ENCODE measurements around the gene EAF1. TPM values are rescaled to one million over a fixed set of nuclear protein-coding genes. Genes with fewer than 3 reads are reported as not detected.

EAF1 gene
- total and polyA plus RNA-seq, 2 of the 8 experiments (the other 6 are each of a cell fraction or from before 2014, with no cell fraction given), result 13.9 to 26.8 TPM

- TF ChIP-seq, protein P1, sequence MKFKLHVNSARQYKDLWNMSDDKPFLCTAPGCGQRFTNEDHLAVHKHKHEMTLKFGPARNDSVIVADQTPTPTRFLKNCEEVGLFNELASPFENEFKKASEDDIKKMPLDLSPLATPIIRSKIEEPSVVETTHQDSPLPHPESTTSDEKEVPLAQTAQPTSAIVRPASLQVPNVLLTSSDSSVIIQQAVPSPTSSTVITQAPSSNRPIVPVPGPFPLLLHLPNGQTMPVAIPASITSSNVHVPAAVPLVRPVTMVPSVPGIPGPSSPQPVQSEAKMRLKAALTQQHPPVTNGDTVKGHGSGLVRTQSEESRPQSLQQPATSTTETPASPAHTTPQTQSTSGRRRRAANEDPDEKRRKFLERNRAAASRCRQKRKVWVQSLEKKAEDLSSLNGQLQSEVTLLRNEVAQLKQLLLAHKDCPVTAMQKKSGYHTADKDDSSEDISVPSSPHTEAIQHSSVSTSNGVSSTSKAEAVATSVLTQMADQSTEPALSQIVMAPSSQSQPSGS (IDR thresholded peaks at IDR 0.05; ENCODE audit: low read length), result no peak
- TF ChIP-seq GABPA (IDR thresholded peaks at IDR 0.05; ENCODE audit: borderline replicate concordance, insufficient read depth, low read length) (no peak), RNF2 (IDR thresholded peaks at IDR 0.05; ENCODE audit: borderline replicate concordance, low read depth, low read length, missing control alignments, poor library complexity, severe bottlenecking) (no peak), KDM5A (IDR thresholded peaks at IDR 0.05; ENCODE audit: low read length) (no peak), BRCA1 (IDR thresholded peaks at IDR 0.05; ENCODE audit: low read depth, low read length) (no peak), SRF (IDR thresholded peaks at IDR 0.05; ENCODE audit: low read depth, low read length) (no peak), KDM1A (IDR thresholded peaks at IDR 0.05; ENCODE audit: borderline replicate concordance, low read length) (no peak)
Observed at GRCh38 chr3:15453501-15453900, 26.1 kb downstream of the EAF1 start (continued).

Measured in H1 (cell line).